RWPE2 (cell line): Measurements from ENCODE around the gene CTSZ.
A peak's percentile ranks its signal among the peaks of the same experiment; 100 is the strongest.

Source experiments
- ATAC-seq: fragments of 200-7000 bp; cut with Tn5 transposase; 3 replicates; pipeline ENCODE4 v1.9.1; 2021; ENCODE audit warnings: low read depth
- DNase-seq: peaks from one replicate; pipeline ENCODE4 v3.0.0-alpha.2; 2020; ENCODE audit warnings: low spot score
- H3K27ac ChIP-seq: fragments of 450-650 bp; 2 replicates; pipeline ENCODE4 v1.5.1; 2017; ENCODE audit warnings: mild to moderate bottlenecking; ENCODE audit not compliant: poor library complexity, severe bottlenecking
- H3K27me3 ChIP-seq: fragments of 250-450 bp; sonication (Bioruptor Pico); 2 replicates; pipeline ENCODE4 v1.5.1; 2021; ENCODE audit warnings: mild to moderate bottlenecking, moderate library complexity; ENCODE audit not compliant: insufficient read depth, poor library complexity, severe bottlenecking
- H3K36me3 ChIP-seq: fragments of 250-450 bp; sonication (Bioruptor Pico); 2 replicates; pipeline ENCODE4 v1.5.1; 2020; ENCODE audit warnings: low read depth, mild to moderate bottlenecking, moderate library complexity
- H3K4me1 ChIP-seq: fragments of 250-450 bp; sonication (Bioruptor Pico); 2 replicates; pipeline ENCODE4 v1.5.1; 2021; ENCODE audit warnings: mild to moderate bottlenecking, moderate library complexity; ENCODE audit not compliant: insufficient read depth, poor library complexity, severe bottlenecking
- H3K4me3 ChIP-seq: fragments of 250-450 bp; sonication (Bioruptor Pico); 2 replicates; pipeline ENCODE4 v1.5.1; 2021; ENCODE audit warnings: mild to moderate bottlenecking, moderate library complexity; ENCODE audit not compliant: severe bottlenecking
- H3K9me3 ChIP-seq: fragments of 250-450 bp; sonication (Bioruptor Pico); 2 replicates; pipeline ENCODE4 v1.5.1; 2021; ENCODE audit warnings: mild to moderate bottlenecking, moderate library complexity; ENCODE audit not compliant: severe bottlenecking
- CTCF ChIP-seq: fragments of 450-650 bp; IDR thresholded peaks from one replicate; pipeline ENCODE4 v1.5.1; 2017; ENCODE audit warnings: mild to moderate bottlenecking, moderate library complexity; ENCODE audit not compliant: poor library complexity, severe bottlenecking

Gene CTSZ

GRCh38 chr20:58994390-58995159, 12.5 kb downstream of the CTSZ start:
- DNase-seq (peak; percentile 70), ATAC-seq (no peak)
- Histone ChIP-seq H3K9me3 (no peaks in the 10 kb centered on the region), H3K27me3 (no peaks in the 10 kb centered on the region), H3K36me3 (peaks cover 100% of the 10 kb centered on the region), H3K4me3 (no peak overlapping the region), H3K27ac (no peak overlapping the region), H3K4me1 (no peaks in the 10 kb centered on the region)
- TF ChIP-seq CTCF: no peak

DNA sequence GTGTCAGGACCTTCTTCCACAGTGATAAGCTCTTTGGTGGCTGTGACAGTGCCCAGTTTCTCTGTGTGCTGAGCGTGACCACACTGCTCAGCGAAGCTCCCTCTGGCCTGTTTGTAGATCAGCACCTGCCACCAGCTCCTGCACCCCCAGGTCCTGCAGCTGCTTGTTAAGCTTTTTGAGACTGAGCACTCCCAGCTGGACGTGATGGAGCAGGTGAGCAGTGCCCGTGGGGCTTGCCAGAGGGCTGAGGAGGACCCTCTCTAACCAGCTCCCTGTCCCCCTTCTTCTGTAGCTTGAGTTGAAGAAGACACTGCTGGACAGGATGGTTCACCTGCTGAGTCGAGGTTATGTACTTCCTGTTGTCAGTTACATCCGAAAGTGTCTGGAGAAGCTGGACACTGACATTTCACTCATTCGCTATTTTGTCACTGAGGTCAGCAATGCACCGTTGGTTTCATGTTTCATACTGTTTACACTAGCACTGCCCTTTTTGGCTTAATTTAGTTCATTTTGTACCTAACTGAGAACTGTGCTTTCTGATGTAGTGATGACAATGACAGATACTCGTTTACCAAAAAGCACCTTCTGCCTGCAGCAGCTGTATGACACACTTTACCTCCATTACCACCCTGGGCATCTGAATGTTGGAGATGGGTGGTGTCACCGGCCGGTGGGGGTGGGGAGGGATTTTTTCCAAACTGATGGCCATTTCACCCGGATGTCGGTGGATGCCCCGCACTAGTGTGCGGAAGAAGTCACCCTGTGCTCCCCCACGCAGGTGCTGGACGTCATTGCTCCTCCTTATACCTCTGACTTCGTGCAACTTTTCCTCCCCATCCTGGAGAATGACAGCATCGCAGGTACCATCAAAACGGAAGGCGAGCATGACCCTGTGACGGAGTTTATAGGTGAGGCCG, 13.5 kb downstream of the CTSZ start:
- peak; percentile 4; the same call in 2 of the 3 replicates for ATAC-seq
- no peak overlapping the region for H3K4me3 ChIP-seq
- H3K4me1 ChIP-seq: no peaks in the 10 kb centered on the region
- H3K27me3 ChIP-seq: no peaks in the 10 kb centered on the region
- no peak overlapping the region for H3K27ac ChIP-seq
- DNase-seq: peak; percentile 75
- no peak for TF ChIP-seq CTCF
- H3K36me3 ChIP-seq: peaks cover 100% of the 10 kb centered on the region
- no peaks in the 10 kb centered on the region for H3K9me3 ChIP-seq

GRCh38 chr20:58992911-58993310, 14.1 kb downstream of the CTSZ start:
- no peaks in the 10 kb centered on the region for H3K4me1 ChIP-seq
- H3K27me3 ChIP-seq: no peaks in the 10 kb centered on the region
- DNase-seq (peak; percentile 55), ATAC-seq (no peak)
- H3K36me3 ChIP-seq: peaks cover 100% of the 10 kb centered on the region
- H3K27ac ChIP-seq: no peak overlapping the region
- no peak overlapping the region for H3K4me3 ChIP-seq
- TF ChIP-seq CTCF: no peak
- no peaks in the 10 kb centered on the region for H3K9me3 ChIP-seq

DNA sequence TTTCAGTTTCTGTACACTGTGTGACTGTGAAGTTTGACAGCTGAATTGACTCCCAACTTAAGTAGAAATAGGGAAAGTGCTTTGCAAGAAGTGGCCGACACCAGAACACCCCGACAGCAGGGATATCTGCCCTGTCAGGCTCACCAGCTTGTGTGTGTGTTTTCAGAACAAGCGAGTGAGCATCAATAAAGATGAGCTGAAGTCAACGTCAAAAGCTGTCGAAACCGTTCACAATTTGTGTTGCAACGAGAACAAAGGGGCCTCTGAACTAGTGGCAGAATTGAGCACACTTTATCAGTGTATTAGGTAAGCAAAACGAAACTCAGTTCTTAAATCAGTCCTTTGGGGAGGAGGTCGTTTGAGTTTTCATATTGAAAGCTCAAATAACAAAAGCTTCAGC, 15.3 kb downstream of the CTSZ start:
- ATAC-seq (no peak), DNase-seq (peak; percentile 40)
- Histone ChIP-seq H3K9me3 (no peaks in the 10 kb centered on the region), H3K27ac (no peak overlapping the region), H3K36me3 (peaks cover 100% of the 10 kb centered on the region), H3K4me3 (no peak overlapping the region), H3K4me1 (no peaks in the 10 kb centered on the region), H3K27me3 (no peaks in the 10 kb centered on the region)
- no peak for TF ChIP-seq CTCF
